ENCODE data around the gene ETS1. TPM values are rescaled to one million over a fixed set of nuclear protein-coding genes. Genes with fewer than 3 reads are reported as not detected.
A peak's percentile ranks its signal among the peaks of the same experiment; 100 is the strongest.

Gene ETS1
- total and polyA plus RNA-seq, 2 experiments from 2014 or later, result 1.7 to 10.2 TPM

DNA sequence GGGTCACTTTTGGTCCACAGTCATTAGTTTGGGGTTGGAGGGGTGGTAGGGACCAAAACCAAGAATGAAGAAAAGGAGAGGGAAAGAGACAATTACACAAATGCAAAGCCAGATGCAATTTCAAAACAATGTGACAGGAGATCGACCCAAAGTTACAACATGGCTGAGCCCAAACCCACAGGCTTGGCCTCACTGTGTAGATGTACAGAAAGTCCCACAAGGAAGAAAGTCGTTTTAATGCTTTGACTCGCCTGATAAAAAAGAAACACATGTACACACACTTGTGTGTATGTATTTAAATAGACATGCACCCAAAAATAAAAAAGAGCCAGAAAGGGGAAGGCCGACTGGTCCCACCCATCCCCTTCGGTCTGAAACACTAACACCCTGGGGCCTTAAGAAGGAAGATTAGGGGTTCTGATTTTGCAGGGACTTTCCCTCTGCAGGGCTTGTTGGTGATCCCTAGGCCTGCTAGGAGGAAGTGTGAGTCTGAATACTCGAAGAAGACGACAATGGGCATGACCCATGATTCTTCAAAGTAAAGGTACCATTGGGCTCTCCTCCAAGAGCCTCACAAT is 104.1 kb downstream of the ETS1 start:
- H3K36me3 ChIP-seq, result no peaks in the 10 kb centered on the region
- TF ChIP-seq, protein P1, sequence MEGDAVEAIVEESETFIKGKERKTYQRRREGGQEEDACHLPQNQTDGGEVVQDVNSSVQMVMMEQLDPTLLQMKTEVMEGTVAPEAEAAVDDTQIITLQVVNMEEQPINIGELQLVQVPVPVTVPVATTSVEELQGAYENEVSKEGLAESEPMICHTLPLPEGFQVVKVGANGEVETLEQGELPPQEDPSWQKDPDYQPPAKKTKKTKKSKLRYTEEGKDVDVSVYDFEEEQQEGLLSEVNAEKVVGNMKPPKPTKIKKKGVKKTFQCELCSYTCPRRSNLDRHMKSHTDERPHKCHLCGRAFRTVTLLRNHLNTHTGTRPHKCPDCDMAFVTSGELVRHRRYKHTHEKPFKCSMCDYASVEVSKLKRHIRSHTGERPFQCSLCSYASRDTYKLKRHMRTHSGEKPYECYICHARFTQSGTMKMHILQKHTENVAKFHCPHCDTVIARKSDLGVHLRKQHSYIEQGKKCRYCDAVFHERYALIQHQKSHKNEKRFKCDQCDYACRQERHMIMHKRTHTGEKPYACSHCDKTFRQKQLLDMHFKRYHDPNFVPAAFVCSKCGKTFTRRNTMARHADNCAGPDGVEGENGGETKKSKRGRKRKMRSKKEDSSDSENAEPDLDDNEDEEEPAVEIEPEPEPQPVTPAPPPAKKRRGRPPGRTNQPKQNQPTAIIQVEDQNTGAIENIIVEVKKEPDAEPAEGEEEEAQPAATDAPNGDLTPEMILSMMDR (IDR thresholded peaks at IDR 0.05; ENCODE audit: low read depth, low read length), result no peak
- no peak for DNase-seq (ENCODE audit: low read depth in 1 of 2, low spot score in 1 of 2)
- no peak overlapping the region for H3K27ac ChIP-seq
- peaks cover 25% of the 10 kb centered on the region for H3K4me1 ChIP-seq (ENCODE audit: low read depth)
- H3K27me3 ChIP-seq, result peaks cover 3% of the 10 kb centered on the region
- no peaks in the 10 kb centered on the region for H3K9me3 ChIP-seq (ENCODE audit: low read depth)
- no peak overlapping the region for H3K4me3 ChIP-seq

DNA sequence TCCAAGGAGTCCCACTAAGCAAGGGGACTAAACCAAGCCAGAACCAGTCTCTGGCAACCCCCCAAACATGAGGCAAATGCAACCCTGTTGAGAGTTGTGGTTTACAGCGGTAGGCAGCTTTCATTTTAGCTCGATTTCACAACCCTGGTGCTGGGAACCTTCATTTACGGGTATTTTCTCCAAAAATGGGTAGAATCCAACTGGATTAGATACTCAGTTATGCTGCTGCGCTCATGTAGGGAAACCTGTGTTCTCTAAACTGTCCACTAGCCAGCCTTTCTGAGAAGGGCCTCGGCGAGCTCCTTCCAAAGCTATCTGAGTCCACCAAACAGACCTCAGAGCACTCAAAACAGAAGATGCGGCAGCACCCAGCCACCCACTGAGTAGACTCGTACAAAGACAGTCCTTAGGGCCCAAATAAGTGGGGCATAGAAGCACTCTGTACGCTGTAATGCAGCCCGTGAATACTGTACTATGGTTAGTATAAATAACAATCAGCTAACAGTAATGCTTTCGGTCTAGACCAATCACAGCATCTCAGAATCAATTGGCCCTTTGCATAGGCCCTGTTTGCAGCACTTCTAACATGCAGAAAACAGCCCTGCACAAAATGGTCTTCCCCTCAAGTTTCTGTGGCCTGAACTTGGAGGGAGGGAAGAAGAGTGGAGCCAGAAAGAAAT is 104.7 kb downstream of the ETS1 start:
- Histone ChIP-seq H3K27ac (no peak overlapping the region), H3K4me3 (no peak overlapping the region), H3K27me3 (peaks cover 3% of the 10 kb centered on the region), H3K9me3 (ENCODE audit: low read depth) (no peaks in the 10 kb centered on the region), H3K4me1 (ENCODE audit: low read depth) (peaks cover 19% of the 10 kb centered on the region), H3K36me3 (no peaks in the 10 kb centered on the region)
- TF ChIP-seq, protein P1 (IDR thresholded peaks at IDR 0.05; ENCODE audit: low read depth, low read length), result no peak
- DNase-seq (ENCODE audit: low read depth in 1 of 2, low spot score in 1 of 2), result peak in 1 of 2 donors; percentile 92

DNA sequence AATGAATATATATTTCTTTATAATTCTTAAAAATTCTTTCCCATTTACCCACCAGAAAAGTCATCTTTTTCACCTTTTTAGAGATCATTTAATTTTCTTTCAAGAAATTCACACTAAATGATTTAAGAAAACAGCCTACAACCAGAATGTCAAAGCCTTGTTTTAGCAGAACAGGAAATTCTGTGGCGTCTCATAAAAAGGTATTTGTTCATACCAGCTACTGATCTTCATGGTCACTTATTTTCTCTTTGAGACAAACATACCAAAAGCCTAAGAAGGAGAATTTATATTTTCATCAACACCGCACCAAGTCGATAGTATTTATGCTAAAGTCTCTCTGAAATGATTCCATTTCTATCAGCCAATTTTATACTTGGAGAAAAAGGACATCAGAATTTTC is 105.3 kb downstream of the ETS1 start:
- Histone ChIP-seq H3K27me3 (peaks cover 3% of the 10 kb centered on the region), H3K9me3 (ENCODE audit: low read depth) (no peaks in the 10 kb centered on the region), H3K27ac (no peak overlapping the region), H3K4me1 (ENCODE audit: low read depth) (peaks cover 13% of the 10 kb centered on the region), H3K36me3 (no peaks in the 10 kb centered on the region), H3K4me3 (no peak overlapping the region)
- TF ChIP-seq, protein P1 (IDR thresholded peaks at IDR 0.05; ENCODE audit: low read depth, low read length), result no peak
- DNase-seq (ENCODE audit: low read depth in 1 of 2, low spot score in 1 of 2), result no peak

DNA sequence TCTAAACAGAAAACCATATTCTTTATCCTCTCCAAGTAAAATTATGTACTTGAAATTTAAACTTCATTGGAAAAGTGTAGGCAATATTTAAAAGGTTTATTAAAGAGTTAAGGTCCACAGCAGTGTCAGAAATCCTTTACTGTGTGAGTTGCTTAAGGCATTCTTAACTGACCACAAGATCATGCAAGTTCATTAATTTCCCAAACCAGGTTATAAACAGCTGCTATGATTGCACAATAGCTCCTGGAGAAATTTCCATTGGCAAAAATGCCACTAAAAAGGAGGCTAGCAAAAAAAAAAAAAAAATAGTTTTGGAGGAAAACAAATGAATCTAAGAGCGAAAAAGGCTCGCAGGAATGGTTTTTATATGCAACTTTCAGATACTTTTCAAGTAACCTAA is 106.2 kb downstream of the ETS1 start:
- peak in 1 of 2 donors; percentile 93 for DNase-seq (ENCODE audit: low read depth in 1 of 2, low spot score in 1 of 2)
- H3K4me1 ChIP-seq (ENCODE audit: low read depth), result peaks cover 10% of the 10 kb centered on the region
- no peaks in the 10 kb centered on the region for H3K9me3 ChIP-seq (ENCODE audit: low read depth)
- peaks cover 3% of the 10 kb centered on the region for H3K27me3 ChIP-seq
- H3K36me3 ChIP-seq, result no peaks in the 10 kb centered on the region
- no peak overlapping the region for H3K27ac ChIP-seq
- TF ChIP-seq, protein P1 (IDR thresholded peaks at IDR 0.05; ENCODE audit: low read depth, low read length), result no peak
- no peak overlapping the region for H3K4me3 ChIP-seq

DNA sequence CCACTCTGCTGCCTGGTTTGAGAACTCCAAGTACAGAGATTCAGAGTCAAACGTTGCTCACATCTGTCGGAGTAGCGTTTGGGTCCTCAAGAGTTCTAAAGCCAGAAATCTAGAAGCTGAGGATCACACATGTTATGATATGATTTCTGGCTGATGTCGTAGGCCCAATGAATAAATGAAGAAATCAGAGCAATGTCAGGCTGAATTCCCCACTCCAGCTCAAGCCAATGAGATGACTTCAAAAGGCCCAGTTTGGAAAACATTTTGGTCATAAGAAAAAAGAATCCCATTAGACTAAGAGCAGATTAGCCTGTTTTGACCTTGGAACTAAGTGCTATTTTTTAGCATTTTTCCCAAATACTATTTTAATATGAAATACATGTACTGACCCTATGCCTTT is 106.7 kb downstream of the ETS1 start:
- Histone ChIP-seq H3K27me3 (peaks cover 3% of the 10 kb centered on the region), H3K9me3 (ENCODE audit: low read depth) (no peaks in the 10 kb centered on the region), H3K36me3 (no peaks in the 10 kb centered on the region), H3K4me3 (no peak overlapping the region), H3K4me1 (ENCODE audit: low read depth) (peaks cover 13% of the 10 kb centered on the region), H3K27ac (no peak overlapping the region)
- TF ChIP-seq, protein P1 (IDR thresholded peaks at IDR 0.05; ENCODE audit: low read depth, low read length), result no peak
- no peak for DNase-seq (ENCODE audit: low read depth in 1 of 2, low spot score in 1 of 2)
